Measurements from ENCODE around the gene CUX1. TPM values are rescaled to one million over a fixed set of nuclear protein-coding genes. Genes with fewer than 3 reads are reported as not detected.

Gene CUX1
- total and polyA plus RNA-seq, 10 of the 15 experiments (the other 5 are each of a cell fraction or from before 2014, with no cell fraction given) = 6.1 to 48.6 (median 25.9) TPM

DNA sequence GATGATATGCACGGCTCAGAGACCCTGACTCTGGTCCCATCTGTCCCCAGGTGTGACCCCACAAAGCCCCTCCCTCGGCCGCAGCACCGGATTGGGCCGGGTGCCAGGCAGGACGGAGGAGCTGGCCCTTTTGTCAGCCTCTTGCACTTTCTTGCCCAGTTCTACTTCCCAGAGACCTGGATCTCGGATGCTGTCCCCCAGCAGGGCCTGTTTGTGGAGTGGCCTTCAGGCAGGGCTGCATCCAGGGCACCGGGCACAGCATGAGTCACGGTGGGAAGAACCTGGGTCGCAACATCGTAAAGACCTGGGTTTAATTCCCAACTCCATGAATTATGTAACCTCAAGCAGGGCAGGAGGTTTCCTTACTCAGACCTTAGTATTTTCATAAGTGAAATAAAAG is 310.9 kb downstream of the CUX1 start (continued):
- TF ChIP-seq SUPT20H (IDR thresholded peaks at IDR 0.05; ENCODE audit: borderline replicate concordance, control insufficient read depth, low read depth, low read length) (no peak), RELA (IDR thresholded peaks at IDR 0.05; ENCODE audit: borderline replicate concordance, partially characterized antibody) (no peak), ESRRA (IDR thresholded peaks at IDR 0.05; ENCODE audit: low read length) (no peak), SRF (IDR thresholded peaks at IDR 0.05; ENCODE audit: low read depth in 2 of 2, low read length in 2 of 2) (no peak), ETV6 (conservative IDR thresholded peaks at IDR 0.05 in 1 of 2, IDR thresholded peaks at IDR 0.05 in 1 of 2; ENCODE audit: borderline replicate concordance in 1 of 2, low read depth in 1 of 2) (no peak), POLR2AphosphoS2 (IDR thresholded peaks at IDR 0.05; ENCODE audit: low read depth, low read length) (no peak)
- TF ChIP-seq, protein P1, sequence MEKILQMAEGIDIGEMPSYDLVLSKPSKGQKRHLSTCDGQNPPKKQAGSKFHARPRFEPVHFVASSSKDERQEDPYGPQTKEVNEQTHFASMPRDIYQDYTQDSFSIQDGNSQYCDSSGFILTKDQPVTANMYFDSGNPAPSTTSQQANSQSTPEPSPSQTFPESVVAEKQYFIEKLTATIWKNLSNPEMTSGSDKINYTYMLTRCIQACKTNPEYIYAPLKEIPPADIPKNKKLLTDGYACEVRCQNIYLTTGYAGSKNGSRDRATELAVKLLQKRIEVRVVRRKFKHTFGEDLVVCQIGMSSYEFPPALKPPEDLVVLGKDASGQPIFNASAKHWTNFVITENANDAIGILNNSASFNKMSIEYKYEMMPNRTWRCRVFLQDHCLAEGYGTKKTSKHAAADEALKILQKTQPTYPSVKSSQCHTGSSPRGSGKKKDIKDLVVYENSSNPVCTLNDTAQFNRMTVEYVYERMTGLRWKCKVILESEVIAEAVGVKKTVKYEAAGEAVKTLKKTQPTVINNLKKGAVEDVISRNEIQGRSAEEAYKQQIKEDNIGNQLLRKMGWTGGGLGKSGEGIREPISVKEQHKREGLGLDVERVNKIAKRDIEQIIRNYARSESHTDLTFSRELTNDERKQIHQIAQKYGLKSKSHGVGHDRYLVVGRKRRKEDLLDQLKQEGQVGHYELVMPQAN (conservative IDR thresholded peaks at IDR 0.05) = no peak
- TF ChIP-seq, protein P2, sequence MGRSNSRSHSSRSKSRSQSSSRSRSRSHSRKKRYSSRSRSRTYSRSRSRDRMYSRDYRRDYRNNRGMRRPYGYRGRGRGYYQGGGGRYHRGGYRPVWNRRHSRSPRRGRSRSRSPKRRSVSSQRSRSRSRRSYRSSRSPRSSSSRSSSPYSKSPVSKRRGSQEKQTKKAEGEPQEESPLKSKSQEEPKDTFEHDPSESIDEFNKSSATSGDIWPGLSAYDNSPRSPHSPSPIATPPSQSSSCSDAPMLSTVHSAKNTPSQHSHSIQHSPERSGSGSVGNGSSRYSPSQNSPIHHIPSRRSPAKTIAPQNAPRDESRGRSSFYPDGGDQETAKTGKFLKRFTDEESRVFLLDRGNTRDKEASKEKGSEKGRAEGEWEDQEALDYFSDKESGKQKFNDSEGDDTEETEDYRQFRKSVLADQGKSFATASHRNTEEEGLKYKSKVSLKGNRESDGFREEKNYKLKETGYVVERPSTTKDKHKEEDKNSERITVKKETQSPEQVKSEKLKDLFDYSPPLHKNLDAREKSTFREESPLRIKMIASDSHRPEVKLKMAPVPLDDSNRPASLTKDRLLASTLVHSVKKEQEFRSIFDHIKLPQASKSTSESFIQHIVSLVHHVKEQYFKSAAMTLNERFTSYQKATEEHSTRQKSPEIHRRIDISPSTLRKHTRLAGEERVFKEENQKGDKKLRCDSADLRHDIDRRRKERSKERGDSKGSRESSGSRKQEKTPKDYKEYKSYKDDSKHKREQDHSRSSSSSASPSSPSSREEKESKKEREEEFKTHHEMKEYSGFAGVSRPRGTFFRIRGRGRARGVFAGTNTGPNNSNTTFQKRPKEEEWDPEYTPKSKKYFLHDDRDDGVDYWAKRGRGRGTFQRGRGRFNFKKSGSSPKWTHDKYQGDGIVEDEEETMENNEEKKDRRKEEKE (IDR thresholded peaks at IDR 0.05) = no peak
- TF ChIP-seq, protein P3, sequence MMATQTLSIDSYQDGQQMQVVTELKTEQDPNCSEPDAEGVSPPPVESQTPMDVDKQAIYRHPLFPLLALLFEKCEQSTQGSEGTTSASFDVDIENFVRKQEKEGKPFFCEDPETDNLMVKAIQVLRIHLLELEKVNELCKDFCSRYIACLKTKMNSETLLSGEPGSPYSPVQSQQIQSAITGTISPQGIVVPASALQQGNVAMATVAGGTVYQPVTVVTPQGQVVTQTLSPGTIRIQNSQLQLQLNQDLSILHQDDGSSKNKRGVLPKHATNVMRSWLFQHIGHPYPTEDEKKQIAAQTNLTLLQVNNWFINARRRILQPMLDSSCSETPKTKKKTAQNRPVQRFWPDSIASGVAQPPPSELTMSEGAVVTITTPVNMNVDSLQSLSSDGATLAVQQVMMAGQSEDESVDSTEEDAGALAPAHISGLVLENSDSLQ (IDR thresholded peaks at IDR 0.05) = no peak
- TF ChIP-seq, protein P4, sequence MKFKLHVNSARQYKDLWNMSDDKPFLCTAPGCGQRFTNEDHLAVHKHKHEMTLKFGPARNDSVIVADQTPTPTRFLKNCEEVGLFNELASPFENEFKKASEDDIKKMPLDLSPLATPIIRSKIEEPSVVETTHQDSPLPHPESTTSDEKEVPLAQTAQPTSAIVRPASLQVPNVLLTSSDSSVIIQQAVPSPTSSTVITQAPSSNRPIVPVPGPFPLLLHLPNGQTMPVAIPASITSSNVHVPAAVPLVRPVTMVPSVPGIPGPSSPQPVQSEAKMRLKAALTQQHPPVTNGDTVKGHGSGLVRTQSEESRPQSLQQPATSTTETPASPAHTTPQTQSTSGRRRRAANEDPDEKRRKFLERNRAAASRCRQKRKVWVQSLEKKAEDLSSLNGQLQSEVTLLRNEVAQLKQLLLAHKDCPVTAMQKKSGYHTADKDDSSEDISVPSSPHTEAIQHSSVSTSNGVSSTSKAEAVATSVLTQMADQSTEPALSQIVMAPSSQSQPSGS (IDR thresholded peaks at IDR 0.05; ENCODE audit: low read length) = no peak
